Keratinocyte (primary cell): ENCODE results near the gene DGKQ.

Experiments
- CTCF ChIP-seq, 3 experiments: IDR thresholded peaks in 1 of 3; conservative IDR thresholded peaks in 1 of 3; optimal IDR thresholded peaks in 1 of 3; 2 replicates in 2 of 3; 3 replicates in 1 of 3; pipeline versions ENCODE3 to v1.5.1; 2011; ENCODE audit warnings: low read length in 3 of 3, mild to moderate bottlenecking in 3 of 3, moderate library complexity in 2 of 3, control low read depth in 1 of 3, inconsistent platforms in 1 of 3; ENCODE audit not compliant: insufficient read depth in 2 of 3; ENCODE audit errors: extremely low read depth in 1 of 3
- EZH2 ChIP-seq: IDR thresholded peaks from one replicate; pipeline ENCODE4 v1.6.1; 2012; ENCODE audit warnings: inconsistent platforms, mild to moderate bottlenecking, low read length, moderate library complexity

- TF ChIP-seq CTCF (optimal IDR thresholded peaks at IDR 0.05 in 1 of 3, IDR thresholded peaks at IDR 0.05 in 1 of 3, conservative IDR thresholded peaks at IDR 0.05 in 1 of 3; ENCODE audit: extremely low read depth in 1 of 3, insufficient read depth in 2 of 3, low read length in 3 of 3) (no peak), EZH2 (no peak)
Observed at GRCh38 chr4:930028-930551, 43.3 kb downstream of the DGKQ start.
